HG03159 (cell line): Measurements from ENCODE around the gene SIMC1.
"Not testable (repeated sequence)": the region's sequence is repeated elsewhere in the genome, so short reads cannot be mapped to it uniquely, and the experiment has no call there.

Experiments used
- ATAC-seq: cut with Tn5 transposase; IDR thresholded peaks from one replicate; pipeline ENCODE4 v1.9.1; 2021; ENCODE audit warnings: mild to moderate bottlenecking, moderate library complexity; ENCODE audit not compliant: unreplicated experiment

The SIMC1 gene

DNA sequence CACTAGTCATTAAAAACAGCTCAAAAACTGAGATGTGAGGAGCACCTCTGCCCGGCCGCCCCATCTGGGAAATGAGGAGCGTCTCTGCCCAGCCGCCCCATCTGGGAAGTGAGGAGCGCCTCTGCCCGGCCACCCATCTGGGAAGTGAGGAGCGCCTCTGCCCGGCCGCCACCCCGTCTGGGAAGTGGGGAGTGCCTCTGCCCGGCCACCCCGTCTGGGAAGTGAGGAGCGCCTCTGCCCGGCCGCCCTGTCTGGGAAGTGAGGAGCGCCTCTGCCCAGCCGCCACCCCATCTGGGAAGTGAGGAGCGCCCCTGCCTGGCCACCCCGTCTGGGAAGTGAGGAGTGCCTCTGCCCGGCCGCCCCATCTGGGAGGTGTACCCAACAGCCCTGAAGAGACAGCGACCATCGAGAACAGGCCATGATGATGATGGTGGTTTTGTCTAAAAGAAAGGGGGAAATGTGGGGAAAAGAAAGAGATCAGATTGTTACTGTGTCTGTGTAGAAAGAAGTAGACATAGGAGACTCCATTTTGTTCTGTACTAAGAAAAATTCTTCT, 23.7 kb upstream of the SIMC1 start:
- not testable (repeated sequence) for ATAC-seq

DNA sequence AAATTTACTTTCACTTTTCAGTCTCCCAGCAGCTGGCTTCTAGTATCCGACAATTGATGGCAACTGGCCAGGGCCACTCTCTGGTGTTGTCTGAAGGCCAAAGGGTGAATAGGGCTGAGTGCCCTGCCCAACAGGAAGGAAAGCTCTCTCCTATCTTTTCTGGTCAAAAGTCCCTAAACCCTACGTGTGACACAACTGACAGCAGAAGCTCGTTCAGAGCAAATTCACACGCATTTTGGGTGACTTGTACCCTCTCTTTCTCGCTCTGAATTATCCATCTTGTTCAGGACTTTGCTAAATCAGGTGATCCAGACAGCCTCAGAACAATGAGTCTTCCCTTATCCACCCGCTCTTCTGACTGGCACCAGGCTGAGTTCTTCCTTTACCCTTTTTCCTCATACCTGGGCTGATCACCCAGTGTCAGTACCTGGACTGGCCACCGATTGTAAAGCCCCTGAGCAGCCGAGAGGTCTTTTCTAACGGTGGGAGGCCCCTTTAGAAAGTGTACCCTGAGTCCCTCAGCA, 21.8 kb upstream of the SIMC1 start:
- not testable (repeated sequence) for ATAC-seq

DNA sequence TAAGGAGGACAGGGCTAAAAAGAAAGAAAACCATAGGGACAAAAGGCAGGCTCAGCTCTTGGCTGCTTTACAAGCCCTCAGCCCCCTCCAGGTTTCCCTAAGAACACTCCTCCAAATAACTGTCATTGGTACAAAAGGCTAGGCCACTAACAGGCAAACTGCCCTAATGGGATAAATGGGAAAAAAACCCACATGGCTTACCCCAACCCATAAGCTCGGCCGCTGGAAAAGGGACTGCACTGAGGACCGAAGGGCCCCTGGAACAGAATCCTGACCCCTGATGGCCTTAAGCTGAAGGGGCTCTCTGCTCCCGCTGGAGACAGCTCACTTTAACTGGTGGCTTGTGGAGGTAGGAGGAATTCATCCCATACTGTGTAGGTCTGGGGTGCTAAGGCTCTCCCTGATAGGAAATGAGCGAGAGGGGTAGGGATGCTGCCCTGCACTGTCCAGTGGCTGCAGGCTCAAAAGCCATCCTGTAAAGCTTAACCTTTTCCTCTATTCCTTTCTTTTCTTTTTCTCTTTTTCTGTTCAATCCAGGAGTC, 21.0 kb upstream of the SIMC1 start:
- ATAC-seq, result not testable (repeated sequence)

DNA sequence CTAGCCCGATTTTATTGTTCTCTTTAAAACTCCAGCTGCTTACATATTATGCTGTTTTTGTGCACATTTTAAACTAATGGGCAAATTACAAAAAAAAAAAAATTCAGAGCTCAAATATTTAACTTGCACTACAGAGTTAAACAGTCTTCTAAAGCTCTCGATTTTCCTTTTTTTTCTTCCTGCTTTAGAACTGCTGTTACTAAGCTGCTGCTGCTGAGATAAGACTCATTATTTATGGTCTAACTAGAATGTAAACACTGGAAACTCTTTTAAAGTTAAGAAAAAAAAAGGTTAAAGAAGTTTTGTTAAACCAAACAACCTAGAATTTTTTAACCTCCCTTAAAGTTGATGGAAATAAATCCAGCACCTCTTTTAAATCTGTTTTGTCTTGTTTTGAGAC, 20.5 kb upstream of the SIMC1 start:
- not testable (repeated sequence) for ATAC-seq

DNA sequence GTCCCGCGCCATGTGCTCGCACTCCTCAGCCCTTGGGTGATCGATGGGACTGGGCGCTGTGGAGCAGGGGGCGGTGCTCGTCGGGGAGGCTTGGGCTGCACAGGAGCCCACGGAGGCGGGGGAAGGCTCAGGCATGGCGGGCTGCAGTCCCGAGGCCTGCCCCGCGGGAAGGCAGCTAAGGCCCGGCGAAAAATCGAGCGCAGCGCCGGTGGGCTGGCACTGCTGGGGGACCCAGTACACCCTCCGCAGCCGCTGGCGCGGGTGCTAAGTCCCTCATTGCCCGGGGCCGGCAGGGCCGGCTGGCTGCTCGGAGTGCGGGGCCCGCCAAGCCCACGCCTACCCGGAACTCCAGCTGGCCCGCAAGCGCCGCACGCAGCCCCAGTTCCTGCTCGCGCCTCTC, 16.2 kb upstream of the SIMC1 start:
- ATAC-seq, result not testable (repeated sequence)

DNA sequence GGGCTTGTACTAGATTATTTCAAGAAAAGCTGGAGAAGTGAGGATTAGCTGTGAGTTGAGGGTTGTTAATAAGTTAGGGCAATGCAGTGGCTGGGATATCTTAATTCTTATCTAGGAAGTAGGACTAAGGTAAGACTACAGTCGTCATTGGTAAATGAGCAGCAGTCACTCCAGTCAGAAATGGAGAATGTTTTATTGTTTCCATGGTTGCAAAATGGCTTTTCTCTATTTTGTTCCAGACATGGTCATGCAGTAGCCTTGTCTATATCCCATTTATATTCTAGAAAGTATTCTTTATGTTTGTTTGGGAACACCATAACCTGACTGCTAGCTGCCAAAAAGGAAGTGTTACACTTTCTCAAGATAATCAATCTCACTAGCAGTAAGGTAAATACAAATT, 9.9 kb upstream of the SIMC1 start:
- not testable (repeated sequence) for ATAC-seq

DNA sequence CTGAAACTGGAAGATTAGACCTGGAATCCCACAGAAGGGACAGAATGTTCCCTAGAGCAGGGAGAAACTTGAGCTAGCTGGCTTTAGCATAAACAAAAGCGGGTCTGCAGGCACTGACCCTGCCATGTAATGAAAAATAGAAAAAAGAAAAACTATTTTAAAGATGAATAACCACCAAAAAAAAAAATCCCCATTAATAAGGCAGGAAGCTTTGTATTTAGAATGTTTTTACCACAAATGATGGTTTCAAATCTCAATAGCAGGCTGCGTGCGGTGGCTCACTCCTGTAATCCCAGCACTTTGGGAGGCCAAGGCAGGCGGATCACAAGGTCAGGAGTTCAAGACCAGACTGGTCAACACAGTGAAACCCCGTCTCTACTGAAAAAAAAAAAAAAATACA, 5.0 kb upstream of the SIMC1 start:
- ATAC-seq, result not testable (repeated sequence)

DNA sequence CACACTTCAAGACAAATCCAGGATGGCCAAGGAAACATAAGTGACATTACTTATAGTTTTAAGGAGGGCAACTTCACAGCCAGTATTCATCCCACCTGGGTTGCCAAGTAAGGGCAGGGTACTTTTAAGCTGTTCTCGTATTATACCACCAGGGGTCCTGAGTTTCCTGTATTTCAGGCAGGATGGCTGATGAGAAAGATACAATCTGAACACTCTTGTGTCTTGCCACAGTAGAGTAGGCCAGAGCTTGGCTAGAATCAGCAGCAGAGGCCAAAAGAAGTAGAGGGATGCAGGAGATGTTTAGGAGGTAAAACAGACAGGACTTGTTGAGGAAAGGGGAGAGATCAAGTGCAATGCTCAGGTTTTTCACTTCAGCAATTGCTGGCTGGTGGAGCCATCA, 3.1 kb upstream of the SIMC1 start:
- peak; percentile 52 for ATAC-seq

DNA sequence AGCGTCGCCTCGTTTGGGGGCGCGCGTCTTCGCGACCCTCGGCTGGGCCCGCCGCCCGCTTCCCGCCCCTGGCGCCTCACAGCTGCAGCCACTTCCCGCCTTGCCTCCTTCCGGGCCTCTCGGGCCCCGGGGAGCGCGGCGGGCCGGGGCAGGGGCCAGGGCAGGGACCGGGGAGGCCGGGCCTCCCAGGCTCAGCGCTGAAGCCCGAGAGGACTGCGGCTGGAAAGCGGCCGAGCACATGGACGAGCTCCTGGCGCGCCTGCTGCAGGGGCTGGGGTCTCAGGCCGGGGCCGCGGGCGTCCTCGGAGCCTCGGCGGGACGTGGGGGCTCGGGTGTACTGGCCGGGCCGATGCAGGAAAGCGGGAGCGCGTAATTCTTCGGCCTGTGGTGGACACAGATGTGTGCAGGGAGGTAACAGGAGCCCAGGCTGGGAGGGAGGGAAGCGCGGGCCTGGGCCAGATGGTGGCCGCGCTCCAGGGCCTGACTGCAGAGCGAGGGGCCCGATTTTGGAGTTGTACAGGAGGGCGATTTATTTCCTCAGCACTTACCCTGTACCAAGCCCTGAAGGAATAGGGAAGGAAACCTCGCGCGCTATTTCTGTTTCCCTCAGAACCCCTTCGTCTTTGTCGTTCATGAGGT, 540 bp downstream of the SIMC1 start:
- ATAC-seq, result peak; percentile 33

DNA sequence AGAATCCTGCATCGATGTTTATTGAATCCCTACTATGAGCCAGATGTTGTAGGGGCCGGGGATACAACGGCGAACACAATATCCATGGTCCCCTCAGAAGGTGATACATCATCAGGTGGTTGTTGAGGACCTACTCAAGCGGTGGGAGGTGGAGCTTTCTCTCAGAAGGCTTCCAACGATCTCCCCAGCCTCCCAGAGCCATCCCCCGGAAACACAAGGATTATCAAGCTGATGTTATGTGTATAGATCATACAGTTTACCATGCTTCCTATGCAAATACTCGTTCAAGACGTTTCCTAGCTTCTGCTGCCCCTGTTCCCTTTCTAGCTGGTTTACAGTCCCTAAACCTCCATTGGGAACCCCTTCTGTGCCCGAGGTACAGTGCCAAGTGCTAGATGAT, 1.1 kb downstream of the SIMC1 start:
- not testable (repeated sequence) for ATAC-seq

DNA sequence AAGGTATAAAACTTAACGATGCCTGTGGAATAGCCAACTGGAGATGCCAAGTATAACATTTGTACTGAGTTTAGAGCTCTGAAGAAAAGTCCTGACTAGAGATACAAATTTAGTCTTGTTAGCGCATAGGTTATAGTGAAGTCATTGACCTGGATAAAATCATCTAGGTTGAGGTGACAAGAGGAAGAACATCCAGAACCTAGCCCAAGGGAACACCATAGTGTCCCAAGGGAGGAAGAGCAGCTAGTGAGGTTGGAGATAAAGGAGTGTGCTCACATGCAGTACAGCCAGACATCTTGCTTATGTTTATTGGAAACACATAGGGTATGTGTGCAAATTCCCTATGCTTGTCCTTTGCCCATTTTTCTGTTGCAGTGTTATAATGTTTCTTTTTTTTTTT, 6.1 kb downstream of the SIMC1 start:
- ATAC-seq, result not testable (repeated sequence)

DNA sequence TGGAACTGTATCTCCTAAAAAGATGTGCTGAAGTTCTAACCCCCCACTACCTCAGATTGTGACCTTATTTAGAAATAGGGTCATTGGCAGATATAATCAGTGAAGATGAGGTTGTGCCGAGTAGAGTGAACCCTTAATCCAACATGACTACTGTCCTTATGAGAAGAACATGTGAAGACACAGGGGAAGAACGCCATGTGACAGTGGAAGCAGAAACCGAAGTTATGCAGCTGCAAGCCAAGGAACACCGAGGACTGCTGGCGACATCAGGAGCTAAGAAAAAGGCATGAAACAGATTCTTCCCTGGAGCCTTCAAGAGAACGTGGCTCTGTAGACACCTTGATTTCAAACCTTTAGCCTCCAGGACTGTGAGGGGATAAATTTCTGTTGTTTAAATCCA, 6.8 kb downstream of the SIMC1 start:
- not testable (repeated sequence) for ATAC-seq

DNA sequence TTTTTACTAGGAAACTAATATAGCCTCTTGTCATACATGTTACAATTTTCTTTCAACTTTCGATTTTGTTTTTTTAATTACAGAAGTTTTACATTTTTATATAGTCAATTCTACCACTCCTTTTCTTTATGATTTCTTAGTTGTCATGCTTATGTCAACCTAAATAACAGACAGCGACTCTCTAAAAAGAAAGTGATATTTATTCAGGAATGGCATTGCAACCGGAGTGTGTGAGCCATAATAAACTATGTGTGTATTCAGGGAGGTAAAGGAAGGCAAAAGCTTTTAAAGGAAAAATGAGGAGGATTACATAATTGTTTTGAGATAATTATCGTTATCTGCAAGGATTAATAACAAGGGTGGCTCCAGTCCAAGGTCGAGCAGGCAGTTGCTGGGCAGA, 7.3 kb downstream of the SIMC1 start:
- ATAC-seq, result not testable (repeated sequence)

DNA sequence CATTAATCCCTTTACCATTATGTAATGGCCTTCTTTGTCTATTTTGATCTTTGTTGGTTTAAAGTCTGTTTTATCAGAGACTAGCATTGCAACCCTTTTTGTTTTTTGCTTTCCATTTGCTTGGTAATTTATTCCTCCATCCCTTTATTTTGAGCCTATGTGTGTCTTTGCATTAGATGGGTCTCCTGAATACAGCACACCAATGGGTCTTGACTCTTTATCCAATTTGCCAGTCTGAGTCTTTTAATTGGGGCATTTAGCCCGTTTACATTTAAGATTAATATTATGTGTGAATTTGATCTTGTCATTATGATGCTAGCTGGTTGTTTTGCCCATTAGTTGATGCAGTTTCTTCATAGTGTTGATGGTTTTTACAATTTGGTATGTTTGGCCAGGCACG, 12.5 kb downstream of the SIMC1 start:
- ATAC-seq, result not testable (repeated sequence)

DNA sequence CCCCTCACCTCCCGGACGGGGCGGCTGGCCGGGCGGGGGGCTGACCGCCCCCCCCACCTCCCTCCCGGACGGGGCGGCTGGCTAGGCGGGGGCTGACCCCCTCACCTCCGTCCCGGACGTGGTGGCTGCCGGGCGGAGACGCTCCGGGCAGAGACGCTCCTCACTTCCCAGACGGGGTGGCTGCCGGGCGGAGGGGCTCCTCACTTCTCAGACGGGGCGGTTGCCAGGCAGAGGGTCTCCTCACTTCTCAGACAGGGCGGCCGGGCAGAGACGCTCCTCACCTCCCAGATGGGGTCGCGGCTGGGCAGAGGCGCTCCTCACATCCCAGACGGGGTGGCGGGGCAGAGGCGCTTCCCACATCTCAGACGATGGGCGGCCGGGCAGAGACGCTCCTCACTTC, 13.9 kb downstream of the SIMC1 start:
- ATAC-seq, result not testable (repeated sequence)

DNA sequence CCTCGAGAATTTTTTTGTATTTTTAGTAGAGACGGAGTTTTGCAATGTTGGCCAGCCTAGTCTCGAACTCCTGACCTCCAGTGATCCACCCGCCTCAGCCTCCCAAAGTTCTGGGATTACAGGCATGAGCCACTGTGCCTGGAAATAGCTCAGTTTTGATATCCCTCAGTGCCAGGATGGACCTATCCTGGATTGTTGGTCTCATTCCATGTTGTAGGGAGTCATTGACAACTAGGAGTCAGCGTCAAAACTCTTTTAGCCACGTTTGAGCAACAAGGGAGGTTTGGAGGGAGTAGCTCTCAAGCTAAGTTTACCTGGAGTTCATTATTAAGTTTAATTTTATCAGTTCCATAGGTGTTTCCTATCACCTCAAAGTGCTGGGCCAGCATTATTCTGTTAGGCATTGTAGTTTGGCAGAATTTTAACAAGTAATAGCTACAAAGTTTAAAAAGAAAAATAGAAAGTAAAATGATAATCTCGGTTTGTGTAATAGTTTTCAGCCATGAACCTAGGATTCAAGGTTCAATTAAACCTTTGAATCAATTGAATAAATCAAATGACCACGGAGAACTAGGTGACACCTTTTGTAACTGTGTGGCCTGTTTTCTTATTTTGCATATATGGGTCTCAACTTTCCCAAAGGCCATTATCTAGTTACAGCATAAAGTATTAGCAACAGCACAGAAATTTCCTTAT, 15.3 kb downstream of the SIMC1 start:
- not testable (repeated sequence) for ATAC-seq

DNA sequence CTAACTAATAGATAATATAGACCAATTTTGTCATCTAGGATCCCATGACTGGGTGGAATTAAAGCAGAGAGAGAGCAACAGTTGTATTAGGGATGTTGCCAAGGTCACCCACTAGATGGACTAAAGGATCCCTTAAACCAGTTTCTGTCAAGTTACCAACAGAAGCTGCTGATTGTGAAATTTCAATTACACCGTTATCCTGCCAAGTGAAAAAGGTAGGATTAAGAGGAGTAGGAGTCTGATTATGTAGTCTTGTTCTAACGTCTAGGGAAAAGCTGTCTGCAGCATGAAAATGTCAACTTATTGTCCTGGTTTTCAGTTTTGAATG, 15.8 kb downstream of the SIMC1 start:
- not testable (repeated sequence) for ATAC-seq

DNA sequence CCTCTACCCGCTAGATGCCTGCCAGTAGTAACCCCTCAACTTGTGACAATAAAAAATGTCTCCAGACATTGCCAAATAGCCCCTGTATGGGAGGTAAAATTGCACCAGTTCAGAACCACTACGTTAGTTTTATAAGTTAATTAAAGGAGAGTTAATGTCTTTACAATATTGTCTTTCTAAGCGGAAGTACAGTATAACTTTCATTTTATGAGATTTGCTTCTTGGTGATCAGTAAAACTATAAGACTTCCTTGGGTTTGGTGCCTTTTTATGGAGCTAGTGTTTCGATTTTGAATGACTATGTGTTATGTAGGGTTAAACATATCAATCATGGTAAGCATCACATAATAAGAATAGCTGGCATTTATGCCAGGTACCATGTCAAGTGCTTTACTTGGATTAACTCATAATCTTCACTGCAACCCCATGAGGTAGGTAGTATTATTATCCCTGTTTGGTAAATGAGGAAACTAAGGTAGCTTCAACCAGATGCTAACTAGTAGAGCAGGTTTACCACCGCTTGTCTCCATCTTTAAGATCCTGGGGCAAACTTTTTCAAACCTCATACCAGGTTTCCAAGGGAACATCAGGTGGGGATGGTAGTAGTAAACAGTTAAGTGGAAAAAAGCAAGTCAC, 19.8 kb downstream of the SIMC1 start:
- ATAC-seq, result not testable (repeated sequence)

DNA sequence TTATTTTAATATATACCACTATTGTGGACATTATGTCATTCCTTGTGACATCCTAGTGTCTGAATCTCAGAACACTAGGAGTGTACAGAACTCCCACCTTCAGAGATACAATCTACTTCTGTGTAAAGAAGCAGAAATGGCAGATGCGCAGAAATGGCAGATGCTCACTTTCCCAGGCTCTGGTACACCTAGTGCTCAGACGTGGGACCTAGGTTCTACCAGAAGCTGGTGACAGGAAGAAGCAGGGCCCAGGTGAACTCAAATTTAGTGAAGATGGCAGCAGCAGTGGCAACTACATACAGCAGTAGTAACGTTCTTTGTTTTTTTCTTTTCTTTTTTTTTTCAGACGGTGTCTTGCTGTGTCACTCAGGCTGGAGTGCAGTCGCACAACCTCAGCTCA, 22.5 kb downstream of the SIMC1 start:
- ATAC-seq, result not testable (repeated sequence)

DNA sequence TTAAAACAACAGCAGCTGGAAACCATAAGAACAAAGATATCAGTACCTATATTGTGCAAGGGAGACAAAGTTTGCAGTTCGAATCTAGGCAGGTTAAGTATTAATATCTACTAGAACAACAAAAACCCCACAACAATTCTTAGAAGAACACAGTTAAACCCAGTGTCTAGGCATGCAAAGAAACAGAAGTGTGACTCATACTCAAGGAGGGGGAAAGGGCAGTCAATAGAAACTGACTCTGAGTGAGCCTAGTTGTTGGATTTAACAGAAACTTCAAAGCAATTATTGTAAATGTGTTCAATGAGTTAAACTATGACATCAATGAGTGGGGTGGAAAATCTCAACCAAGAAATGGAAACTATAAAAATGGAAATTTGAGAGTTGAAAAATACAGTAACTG, 28.2 kb downstream of the SIMC1 start:
- not testable (repeated sequence) for ATAC-seq

DNA sequence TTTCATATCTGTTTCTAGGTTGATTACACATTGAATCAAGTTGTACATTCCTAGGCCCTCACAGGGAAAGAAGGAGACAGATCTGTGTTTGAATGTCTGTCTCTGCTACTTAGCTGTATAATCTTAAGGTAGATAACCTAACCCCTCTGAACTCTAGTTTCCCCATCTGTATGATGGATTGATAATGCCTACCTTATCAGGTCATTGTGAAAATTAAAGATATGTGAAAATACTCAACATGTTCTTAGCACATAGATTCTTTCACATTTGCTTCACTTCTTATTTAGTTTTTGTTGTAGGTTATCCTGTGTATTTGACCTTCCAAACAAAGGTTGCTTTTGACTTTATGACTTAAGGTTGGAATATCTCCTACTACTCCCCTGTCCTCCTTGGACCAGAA, 50.8 kb downstream of the SIMC1 start:
- not testable (repeated sequence) for ATAC-seq
